NCI-H2196 treated with DMSO at 0.1 percent for 48 hours (cell line): ENCODE measurements around the gene PTPRU.

Source experiments
- DNase-seq: peaks from one replicate; lab custom pipeline; 2025; ENCODE audit not compliant: unreplicated experiment; lab: John Stamatoyannopoulos, UW

The PTPRU gene

DNA sequence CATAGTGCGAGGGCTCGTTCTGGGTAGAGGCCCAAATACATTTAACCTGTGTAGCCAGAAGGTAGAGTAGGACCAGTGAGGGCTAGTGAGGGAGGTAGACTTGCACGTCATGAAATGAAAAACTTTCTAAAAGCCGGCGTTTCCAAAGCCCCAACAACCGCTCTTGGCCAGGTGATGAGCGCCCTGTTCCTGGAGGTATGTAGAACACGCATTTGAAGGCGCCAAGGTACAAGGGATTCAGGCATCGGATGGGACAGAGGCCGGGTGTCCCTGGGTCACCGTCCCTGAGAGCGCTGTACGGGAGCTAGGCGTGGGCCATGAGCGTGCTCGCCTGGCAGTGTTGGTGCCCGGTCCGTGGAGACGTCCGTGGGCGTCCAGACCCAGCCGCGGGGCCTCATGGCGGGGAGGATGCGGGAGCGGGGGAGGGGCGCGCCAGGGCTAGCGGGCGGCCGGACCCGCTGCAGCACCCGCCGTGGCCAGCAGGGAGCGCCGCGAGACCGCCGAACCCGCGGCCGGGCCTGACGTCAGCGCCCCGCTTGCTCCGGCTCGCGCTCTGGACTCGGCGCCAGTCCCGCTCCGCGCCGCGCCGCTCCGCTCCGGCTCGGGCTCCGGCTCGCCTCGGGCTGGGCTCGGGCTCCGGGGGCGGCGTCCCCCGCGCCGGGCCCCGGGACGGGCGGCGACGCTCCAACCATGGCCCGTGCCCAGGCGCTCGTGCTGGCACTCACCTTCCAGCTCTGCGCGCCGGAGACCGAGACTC lies at the start of gene PTPRU:
TSS of gene PTPRU (plus strand) at position 568 of the 757 bp plus-strand sequence. CDS start at position 691, 123 bp downstream.
- peak; percentile 59 for DNase-seq

DNA sequence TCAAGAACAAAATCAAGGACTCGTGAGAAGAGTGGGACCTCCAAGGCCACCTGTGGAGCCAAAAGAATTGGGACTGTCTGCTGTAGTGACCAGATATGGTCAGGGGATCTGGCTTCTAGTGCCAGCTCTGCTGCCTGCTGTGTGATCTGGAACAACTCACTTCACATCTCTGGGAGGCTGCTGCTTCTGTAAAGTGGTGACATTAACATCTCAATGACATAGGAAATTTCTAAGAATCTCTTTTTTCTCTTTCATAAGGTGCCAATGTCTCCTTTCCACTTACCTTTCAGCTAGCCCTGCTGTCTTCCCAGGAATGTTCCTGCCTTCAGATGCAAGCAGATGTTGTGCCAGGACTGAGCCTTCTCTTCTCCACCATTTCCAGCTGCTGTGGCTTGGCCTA lies 49.6 kb upstream of the PTPRU start:
- DNase-seq, result no peak

DNA sequence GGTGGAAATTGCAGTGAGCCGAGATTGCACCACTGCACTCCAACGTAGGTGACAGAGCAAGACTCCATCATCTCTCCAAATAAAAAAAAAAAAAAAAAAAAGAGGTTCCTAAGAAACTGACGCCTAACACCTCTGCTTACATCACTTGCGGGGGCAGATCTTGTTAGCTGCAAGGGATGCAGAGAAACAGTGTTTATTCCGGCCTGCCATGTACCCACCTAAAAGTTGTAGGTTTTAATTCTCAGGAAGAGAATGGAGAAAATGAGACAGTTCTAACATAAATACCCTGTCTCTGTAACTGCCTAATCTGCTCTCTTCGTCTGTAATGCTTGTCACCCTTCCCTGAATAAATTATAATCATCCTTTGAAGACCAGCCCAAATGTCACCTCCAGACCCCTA lies 45.6 kb upstream of the PTPRU start:
- DNase-seq, result no peak

DNA sequence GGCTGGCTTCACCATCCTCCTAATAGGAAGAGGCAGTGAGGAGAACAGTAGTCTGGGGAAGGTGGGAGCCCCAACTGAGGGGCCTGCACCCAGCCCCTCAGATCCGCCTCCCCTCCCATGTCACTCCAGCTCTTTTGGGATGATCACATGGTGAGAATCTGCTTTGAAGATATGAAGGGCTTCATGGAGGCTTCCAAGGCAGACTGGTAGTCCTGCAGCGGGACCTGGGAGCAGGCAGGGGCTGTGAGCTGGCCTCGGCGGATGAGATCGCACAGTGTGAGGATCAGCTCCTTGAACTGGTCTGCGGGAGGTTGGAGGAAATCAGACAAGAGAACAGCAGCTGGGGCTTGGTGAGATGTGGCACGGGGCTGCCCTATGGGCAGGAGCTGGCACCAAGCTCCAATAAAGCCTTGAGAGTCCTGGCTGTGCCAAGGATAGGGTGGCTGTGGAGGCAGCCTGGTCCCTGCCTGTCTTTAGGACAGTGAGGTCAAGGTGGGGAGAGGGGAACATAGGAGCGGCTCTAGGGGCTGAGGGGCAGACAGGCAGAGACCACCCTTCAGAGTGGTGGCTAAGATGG lies 42.4 kb upstream of the PTPRU start:
- DNase-seq, result no peak

DNA sequence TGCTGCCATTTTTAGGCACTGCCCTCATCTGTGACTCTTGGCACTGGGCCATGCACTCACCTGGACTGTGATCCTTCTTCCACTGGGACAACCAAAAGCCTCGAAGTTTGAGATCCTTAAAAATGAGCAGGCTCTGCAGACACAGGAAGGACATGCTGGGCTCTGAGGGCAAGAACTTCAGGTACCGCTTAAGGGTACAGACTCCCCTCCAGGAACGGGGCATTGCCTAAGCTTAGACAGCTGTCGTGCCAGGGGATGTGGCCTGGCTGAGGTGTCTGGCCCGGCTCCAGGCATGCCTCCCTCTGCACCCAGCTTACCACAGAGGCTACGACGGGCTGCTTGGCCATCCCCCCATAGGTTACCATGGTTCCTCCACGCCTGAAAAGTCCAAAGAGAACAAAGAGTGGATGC lies 40.4 kb upstream of the PTPRU start:
- peak; percentile 24 for DNase-seq

DNA sequence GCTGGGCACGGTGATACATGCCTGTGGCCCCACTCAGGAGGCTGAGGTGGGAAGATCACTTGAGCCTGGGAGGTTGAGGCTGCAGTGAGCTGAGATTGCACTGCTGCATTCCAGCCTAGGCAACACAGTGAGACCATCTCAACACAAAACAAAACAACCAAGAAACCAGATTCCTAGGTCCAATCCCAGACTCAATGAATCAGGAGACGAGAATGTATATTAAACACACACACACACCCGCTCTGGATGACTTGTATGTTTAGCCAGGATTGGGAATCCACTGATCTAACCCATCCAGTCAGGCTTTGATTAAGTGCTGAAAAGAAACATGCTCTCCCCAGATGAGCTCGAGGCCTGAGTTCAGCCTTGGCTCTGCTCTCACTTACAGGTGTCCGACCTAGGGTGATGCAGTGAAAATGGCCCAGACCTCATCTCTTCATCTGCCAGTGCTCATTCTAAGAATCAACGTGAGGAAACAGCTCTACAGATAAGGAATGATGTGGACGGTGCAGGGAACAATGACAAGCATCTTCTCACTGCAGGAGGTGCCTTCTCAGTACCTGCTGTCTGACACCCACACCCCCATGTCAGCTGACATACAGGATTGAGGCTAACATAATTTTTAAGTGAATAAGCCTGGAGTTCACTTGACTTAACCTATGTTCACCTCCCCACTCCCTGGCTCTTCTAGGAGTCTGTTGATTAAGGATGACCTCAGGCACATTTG lies 39.3 kb upstream of the PTPRU start:
- DNase-seq, result no peak

DNA sequence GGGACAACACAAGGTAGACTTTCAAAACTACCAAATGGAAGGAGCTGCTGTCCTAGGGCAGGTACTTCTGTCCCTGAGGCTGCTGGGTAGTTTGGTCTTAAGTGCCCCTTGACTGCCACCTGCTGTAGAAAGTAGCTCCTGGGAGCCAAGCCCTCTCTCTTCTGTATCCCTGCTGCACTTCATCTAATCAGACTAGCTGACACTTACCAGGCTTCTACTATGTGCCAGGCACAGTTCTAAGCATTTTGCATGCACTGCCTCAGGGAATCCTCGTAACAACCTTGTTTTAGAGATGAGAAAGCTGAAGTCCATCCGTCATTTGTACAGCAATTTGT lies 38.8 kb upstream of the PTPRU start:
- peak; percentile 28 for DNase-seq

DNA sequence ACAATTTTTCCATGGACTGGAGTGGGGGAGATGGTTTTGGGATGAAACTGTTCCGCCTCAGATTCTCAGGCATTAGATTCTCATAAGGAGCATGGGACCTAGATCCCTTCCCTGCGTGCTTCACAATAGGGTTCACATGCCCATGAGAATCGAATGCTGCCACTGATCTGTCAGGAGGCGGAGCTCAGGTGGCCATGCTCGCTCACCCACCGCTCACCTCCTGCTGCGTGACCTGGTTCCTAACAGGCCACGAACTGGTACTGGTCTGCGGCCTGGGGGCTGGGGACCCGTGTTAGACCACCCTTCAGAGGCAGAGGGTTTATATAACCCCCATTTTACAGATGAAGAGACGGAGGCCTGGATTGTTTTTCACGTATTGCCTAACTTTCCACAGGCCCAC lies 38.3 kb upstream of the PTPRU start:
- DNase-seq, result no peak

DNA sequence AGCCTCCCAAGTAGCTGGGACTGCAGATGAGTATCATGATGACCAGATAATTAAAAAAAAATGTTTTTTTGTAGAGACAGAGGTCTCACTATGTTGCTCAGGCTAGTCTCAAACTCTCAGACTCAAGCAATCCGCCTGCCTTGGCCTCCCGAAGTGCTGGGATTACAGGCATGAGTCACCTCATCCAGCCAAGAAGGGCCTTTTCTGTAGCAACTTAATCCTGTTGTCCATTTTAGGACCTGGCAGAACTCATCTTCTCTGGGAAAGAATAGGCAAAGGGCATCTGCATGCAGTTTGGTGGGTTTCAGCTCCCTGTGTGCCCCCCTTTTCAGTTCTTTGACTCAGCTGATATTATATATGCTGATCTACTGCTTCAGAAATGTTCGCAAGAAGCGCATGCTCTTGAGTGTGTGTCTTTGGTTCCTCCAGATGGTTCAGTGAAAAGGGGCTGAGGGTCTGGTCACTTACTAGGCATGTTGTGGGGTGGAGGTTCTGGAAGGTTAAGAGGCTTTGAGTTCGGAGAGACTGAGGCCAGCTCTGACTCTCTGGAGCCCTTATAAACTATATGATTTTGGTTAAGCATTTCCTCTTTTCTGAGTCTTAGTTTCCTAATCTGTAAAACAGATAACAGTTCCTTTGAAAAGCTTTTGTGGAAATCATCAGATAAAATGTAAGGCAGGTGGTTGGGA lies 35.3 kb upstream of the PTPRU start:
- no peak for DNase-seq

DNA sequence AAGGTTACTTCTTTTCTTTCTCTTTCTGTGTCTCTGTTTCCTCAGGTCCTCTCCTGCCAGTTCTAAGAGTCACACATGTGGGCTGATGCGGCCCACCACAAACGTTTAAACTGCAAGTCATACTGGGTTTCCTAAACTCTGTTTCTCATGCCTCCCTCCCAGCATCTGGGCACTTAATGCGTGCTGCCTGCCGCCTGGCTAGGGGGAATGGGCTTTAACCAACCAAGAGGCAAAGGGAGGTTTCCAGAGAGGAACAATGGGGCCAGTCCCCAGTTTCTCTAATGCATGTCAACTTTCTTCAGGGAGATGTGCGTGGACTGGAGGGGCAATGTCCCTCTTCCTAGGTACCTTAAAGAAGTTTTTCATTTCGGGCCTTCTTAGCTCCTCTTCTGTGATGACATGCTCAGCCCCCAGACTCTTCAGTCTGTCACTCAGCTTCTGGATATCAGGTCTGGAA lies 34.7 kb upstream of the PTPRU start:
- DNase-seq, result no peak

DNA sequence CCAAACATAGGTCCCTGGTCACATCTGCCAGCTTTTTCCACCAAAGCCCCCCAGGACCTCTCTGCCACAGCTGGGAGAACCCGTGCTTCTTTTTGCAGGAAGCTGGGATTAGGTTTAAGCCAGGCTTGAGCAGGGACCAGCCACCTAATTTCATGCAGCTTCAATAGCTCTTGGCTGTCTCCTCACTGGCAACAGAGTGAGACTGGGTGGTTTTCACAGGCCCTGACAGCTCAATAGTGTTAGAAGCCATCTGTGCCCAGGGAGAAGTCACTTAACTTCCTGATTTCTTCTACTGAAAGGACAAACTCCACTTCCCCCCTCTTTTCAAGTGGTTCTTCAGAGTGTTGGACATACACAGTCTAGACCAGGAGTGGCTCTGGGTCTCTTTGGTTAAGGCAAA lies 34.3 kb upstream of the PTPRU start:
- DNase-seq, result no peak

DNA sequence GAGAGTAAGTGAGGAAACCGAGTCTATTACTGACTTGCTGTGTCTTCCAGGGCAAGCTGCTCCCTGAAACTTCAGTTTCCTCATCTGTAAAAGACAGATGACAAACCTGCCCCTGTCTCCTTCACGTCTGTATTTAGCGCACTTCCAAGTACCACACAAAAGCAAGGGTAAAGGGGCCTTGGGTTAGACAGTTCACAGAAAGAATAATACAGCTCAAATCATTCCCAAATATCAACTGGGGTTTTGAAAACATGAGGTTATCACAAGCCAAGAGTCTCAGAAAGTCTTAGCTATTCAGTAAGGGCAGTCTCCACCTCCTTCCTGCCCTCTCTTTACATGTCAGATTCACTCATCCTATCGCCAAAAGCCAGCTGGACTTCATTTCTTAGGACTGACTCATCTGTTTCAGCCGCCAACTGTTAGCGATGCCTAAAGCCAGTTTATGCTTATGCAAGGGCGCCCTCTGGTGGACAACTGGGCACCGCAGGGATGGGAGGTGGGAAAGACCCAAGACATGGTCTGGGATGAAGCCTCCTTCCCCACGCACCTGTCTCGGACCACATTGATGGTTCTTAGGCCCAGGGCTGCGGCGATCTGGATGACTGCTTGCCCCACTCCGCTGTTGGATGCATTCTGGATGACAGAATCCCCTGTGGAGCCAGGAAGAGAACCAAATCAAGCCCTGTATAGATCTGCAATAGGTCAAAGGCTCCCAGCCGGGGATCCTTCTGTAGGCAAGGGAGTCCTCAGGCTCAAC lies 33.6 kb upstream of the PTPRU start:
- DNase-seq, result peak; percentile 87

DNA sequence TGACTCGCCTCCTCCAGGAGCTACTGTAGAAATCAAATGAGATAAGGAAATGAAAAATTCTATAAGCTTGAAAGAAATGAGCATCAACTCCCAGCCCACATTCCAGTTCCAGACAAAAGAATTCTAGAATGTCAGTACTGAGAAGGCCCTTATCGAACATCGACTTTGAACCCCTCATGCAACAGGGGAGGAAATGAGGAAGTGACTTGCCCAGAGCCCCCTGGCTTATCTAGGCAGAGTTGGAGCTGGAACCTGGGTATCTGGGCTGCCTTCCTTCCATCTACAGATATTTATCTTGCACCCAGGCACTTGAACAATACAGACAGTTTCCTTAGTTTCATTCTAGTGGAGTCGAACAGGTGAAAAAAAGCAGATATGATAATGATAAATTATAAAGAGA lies 27.9 kb upstream of the PTPRU start:
- no peak for DNase-seq

DNA sequence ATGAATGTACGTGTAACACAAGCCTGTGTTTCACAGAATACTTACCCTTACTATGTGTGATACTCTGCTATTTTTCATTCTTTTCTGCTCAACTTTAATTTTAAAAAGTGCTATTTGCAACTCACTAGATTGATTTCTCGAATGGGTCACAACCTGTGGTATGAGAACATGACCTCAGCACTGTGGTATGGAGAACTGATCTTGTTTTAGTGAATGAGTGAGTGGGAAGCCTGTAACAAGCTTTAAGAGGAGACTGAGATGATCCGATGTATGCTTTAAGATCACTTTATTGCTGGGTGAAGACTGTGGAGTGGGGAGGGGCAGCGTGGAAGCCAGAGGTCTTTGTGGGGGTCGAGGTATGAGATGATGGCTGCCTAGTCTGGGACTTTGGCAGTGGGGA lies 27.1 kb upstream of the PTPRU start:
- DNase-seq, result no peak

DNA sequence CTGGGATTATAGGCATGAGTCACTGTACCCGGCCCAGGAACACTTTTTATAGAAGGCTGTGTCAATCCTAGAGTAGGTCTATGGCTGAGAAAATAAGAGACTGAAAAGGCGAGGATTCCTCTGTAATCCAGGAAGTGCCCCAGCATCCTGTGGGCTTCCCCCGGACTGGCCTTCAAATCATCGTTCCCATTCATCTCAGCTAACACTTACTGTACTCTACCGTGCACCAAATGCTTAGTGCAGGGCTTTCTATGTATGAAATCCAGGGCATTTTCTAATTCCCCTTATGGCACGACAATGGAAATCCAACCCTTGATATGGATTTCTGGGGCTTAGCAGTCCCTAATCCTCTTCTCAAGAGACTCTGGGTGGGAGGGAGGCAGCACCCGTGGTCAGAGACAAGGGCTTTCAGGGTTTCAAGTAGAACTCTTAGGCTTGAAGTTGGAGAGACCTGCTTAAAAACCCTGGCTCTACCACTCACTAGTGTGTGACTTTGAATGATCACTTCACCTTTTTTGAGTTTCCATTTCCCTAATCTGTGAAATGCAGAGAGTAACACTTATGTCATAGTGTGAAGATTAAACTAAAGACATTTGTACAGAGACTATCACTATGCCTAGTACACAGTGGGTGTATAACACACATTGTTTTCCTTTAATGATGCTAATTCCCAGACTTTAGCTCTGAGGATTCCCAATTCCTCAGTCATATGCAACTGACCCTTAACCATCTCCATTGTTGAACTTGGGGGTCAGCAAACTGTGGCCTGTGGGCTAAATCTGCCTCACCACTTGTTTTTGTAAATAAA lies 25.8 kb upstream of the PTPRU start:
- no peak for DNase-seq

DNA sequence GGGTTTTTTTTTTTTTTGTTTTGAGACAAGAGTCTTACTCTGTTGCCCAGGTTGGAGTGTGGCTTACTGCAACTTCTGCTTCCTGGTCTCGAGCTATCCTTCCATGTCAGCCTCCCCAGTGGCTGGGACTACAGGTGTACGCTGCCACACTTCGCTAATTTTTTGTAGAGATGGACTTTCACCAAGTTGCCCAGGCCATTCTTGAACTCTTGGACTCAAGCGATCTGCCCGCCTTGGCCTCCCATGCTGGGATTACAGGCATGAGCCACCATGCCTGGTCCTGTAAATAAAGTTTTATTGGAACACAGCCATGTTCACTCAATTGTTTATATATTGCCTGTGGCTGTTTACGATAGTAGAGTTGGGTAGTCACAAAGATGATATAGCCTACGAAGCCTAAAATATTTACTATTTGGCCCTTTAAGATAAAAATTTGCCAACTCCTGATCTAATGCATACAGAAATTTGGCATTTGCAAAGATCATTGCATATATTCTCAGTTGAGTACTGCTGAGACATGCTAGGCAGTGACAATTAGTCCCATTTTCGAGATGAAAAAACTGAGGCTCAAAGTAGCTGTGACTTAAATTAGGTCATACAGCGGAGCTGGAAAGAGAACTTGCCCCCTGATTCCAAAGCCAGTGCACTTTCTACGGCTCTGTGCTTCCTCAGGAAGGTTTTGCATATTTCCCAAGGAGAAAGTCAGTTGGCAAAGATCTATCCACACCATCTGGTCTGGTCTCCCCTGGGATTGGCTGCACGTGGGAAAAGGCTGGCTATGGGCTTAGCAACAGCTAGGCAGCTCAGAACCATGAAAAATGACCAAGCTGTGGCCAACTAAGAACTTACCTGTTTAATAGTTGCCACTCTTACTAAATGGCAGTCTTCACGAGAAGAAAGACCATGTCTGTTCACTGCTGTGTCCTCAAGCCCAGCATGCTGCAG lies 25.0 kb upstream of the PTPRU start:
- DNase-seq, result no peak

DNA sequence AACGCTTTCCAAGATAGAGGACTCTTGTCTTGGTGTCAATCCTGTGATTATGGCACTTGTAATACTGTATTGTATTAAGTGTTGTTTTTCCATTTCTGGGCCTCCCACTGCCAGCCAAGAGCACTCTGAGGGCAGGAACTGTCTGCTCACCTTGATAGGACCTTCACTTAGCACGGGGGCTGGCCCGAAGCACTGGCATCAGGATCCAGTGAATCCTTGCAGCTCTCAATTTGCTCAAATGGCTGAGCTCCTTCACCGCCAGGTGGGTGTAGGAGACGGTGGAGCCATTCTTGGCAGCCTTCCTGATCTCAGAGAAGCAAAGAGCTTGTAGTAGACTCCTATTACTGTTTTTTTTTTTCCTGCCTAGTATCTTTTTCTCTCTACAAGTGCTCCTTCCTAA lies 23.3 kb upstream of the PTPRU start:
- DNase-seq, result no peak

DNA sequence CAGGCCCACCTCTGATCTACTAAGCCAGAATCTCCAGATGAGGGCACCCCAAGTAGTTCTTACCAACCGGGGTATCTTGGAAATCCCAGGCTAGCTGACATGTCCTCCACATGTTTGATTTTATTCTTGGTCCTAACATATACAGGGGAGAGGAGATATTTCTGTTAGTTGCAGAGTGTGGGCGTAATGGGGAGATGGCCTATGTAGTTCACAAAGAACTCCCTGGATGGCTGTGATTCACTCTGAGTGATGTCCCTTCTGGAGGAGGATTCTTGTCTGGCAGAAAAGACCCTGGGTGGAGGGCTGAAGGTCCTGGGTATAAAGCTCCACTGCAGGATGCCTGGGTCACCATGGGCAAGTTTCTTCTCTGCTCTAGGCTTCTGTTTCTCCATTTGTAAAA lies 18.7 kb upstream of the PTPRU start:
- DNase-seq, result no peak

DNA sequence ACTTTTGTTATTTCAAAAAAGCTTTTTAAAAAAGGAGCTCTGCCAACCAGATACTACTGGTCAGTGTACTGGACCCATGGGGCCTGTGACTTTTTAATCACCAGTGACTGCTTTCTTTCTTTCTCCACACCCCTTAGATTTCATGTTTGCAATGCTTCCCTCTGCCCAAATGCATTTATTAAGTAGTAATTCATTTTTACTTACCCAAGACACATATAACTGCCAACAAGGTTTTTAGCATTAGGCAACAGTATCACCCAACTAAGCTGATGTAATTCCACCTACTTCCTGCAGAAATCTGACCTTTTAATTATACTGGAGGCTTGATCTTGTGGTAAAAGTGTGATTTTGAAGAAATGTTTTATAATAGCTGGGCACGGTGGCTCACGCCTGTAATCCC lies 18.1 kb upstream of the PTPRU start:
- no peak for DNase-seq
